Mammary epithelial cell (primary cell): ENCODE measurements around the gene CCDC92B.

Experiments used
- EZH2 ChIP-seq: IDR thresholded peaks from 2 replicates; pipeline ENCODE4 v1.6.1; 2012; ENCODE audit warnings: low read length, inconsistent platforms, borderline replicate concordance
- TF ChIP-seq, protein P1 (sequence below), 2 donors: IDR thresholded peaks in 1 of 2; conservative IDR thresholded peaks in 1 of 2; 2 replicates each; pipeline ENCODE4 v1.5.1; 2011 to 2012; ENCODE audit warnings: inconsistent platforms in 2 of 2, low read length in 2 of 2, mild to moderate bottlenecking in 2 of 2, control low read depth in 1 of 2, low read depth in 1 of 2; ENCODE audit not compliant: insufficient read depth in 1 of 2; ENCODE audit errors: extremely low read depth in 1 of 2

DNA sequence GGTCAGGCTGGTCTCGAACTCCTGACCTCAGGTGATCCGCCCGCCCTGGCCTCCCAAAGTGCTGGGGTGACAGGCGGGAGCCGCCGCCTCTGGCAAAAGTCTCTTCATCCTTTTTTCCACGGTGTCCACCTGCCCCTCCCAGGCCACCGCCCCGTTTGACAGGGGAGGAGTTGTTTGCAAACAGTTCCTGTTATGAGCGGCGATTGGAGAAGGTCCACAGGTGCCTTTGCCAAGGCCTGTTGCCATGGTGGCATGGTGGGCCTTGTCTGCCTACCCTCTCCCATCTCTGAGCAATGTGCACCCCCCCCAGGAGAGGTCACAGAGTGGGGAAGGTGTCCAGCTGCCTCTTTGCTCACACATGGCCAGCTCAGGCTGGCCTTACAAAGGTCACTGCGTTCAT lies 30.8 kb upstream of the CCDC92B start:
- TF ChIP-seq, protein P1, sequence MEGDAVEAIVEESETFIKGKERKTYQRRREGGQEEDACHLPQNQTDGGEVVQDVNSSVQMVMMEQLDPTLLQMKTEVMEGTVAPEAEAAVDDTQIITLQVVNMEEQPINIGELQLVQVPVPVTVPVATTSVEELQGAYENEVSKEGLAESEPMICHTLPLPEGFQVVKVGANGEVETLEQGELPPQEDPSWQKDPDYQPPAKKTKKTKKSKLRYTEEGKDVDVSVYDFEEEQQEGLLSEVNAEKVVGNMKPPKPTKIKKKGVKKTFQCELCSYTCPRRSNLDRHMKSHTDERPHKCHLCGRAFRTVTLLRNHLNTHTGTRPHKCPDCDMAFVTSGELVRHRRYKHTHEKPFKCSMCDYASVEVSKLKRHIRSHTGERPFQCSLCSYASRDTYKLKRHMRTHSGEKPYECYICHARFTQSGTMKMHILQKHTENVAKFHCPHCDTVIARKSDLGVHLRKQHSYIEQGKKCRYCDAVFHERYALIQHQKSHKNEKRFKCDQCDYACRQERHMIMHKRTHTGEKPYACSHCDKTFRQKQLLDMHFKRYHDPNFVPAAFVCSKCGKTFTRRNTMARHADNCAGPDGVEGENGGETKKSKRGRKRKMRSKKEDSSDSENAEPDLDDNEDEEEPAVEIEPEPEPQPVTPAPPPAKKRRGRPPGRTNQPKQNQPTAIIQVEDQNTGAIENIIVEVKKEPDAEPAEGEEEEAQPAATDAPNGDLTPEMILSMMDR (conservative IDR thresholded peaks at IDR 0.05 in 1 of 2, IDR thresholded peaks at IDR 0.05 in 1 of 2; ENCODE audit: extremely low read depth in 1 of 2, insufficient read depth in 1 of 2, low read depth in 1 of 2, low read length in 2 of 2): no peak
- TF ChIP-seq EZH2: no peak
